Thyroid gland (tissue), 4 donors: Measurements from ENCODE around the gene ADAMTS9. TPM values are rescaled to one million over a fixed set of nuclear protein-coding genes. Genes with fewer than 3 reads are reported as not detected.

Experiments
- DNase-seq, 2 donors: peaks; one replicate each; pipeline ENCODE4 v3.0.0-alpha.2; 2019
- H3K27ac ChIP-seq, 3 donors: fragments of 200-600 bp; sonication (generic); 1 replicate in 2 of 3; 2 replicates in 1 of 3; pipeline ENCODE4 v1.5.1; 2016 to 2019; ENCODE audit warnings: mild to moderate bottlenecking in 1 of 3, moderate library complexity in 1 of 3
- H3K27me3 ChIP-seq: fragments of 200-600 bp; sonication (generic); one replicate; pipeline ENCODE4 v1.5.1; 2019
- H3K36me3 ChIP-seq, 2 donors: fragments of 200-600 bp; sonication (generic); one replicate each; pipeline ENCODE4 v1.5.1; 2016 to 2019
- H3K4me1 ChIP-seq, 2 donors: fragments of 200-600 bp; sonication (generic); one replicate each; pipeline ENCODE4 v1.5.1; 2017 to 2019
- H3K4me3 ChIP-seq, 3 donors: fragments of 200-600 bp; sonication (generic); replicated peaks in 1 of 3; 1 replicate in 2 of 3; 2 replicates in 1 of 3; pipeline ENCODE4 v1.5.1; 2016; ENCODE audit warnings: mild to moderate bottlenecking in 1 of 3
- H3K9me3 ChIP-seq: fragments of 200-600 bp; sonication (generic); one replicate; pipeline ENCODE4 v1.5.1; 2017
- CTCF ChIP-seq, 6 experiments: fragments of 200-600 bp in 3 of 6; fragments of 450-650 bp in 3 of 6; sonication (generic) in 3 of 6; IDR thresholded peaks; one replicate each; pipeline ENCODE4 v1.5.1; 2016 to 2019; ENCODE audit warnings: antibody characterized with exemption in 6 of 6, mild to moderate bottlenecking in 2 of 6, inconsistent platforms in 1 of 6, moderate library complexity in 1 of 6
- POLR2A ChIP-seq, 2 donors: fragments of 450-650 bp; IDR thresholded peaks; one replicate each; pipeline ENCODE4 v1.6.1; 2017; ENCODE audit warnings: antibody characterized with exemption in 2 of 2, mild to moderate bottlenecking in 2 of 2, moderate library complexity in 1 of 2
- WGBS, 2 donors: methylation state at CpG; one replicate each; pipeline ENCODE4 v1.1.5; 2017; 5-methylcytosine and 5-hydroxymethylcytosine counted together
- intact Hi-C: fragments of 100-400 bp; cut with DNase I; formaldehyde crosslinking; loops from one replicate; pipeline ENCODE4 v1.15.1; 2023
- total RNA-seq, 4 donors: library from RNA; depleted of rRNA; stranded (reverse); fragments of >200 nt; gene quantifications; one replicate each; pipeline ENCODE4 v1.2.3, GENCODE V29; 2016

ADAMTS9 gene
- total RNA-seq, 4 donors from 2014 or later, result 20.2 to 142 (median 74.9) TPM

DNA sequence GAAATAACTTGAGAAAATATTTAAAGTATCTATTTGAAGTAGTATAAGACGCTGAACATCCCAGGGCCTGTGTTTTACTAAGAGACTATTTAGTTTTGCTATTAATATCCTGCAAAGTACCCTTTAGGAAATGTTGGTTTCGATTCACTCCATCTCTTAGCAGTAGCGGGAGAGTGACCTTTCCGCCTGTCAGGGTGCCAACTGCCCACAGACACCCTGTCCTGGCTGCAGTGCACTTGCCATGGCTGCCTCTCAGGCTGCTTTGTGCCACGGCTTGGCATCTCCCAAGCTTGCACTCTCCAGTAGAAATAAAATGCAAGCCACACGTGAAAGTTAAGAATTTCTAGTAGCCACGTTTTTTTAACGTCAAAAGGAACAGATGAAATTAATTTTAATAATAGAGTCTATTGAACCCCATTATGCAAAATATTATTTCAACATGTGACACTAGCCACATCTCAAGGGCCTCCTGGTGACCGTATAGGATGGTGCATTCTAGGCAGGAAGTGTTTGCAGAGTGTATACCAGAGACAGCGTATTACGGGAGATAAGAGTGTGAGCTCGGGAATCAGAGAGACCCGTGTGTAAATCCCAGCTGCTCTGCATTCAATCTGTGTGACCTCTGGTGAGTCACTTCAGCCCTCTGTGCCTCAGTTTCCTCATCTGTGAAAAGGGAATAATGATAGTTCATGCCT lies 19.8 kb downstream of the ADAMTS9 start:
- 70 to 75% methylated on average over 13 of the region's 13 CpGs for WGBS, 2 donors
- H3K27me3 ChIP-seq, result no peaks in the 10 kb centered on the region
- H3K27ac ChIP-seq, result peak overlapping the region in 1 of 3 donors; percentile 8
- H3K9me3 ChIP-seq, result no peaks in the 10 kb centered on the region
- peaks cover 16 to 27% of the 10 kb centered on the region in 2 donors for H3K4me1 ChIP-seq
- TF ChIP-seq POLR2A (IDR thresholded peaks at IDR 0.05) (no peak), CTCF (IDR thresholded peaks at IDR 0.05) (no peak)
- no peaks in the 10 kb centered on the region for H3K36me3 ChIP-seq
- DNase-seq, result peak; percentile 27 to 54
- no peak overlapping the region for H3K4me3 ChIP-seq
- intact Hi-C loops, result no loop called here

- TF ChIP-seq CTCF (IDR thresholded peaks at IDR 0.05) (no peak), POLR2A (IDR thresholded peaks at IDR 0.05) (no peak)
- peak in 1 of 2 donors; percentile 33 for DNase-seq
- Histone ChIP-seq H3K9me3 (no peaks in the 10 kb centered on the region), H3K36me3 (no peaks in the 10 kb centered on the region), H3K27me3 (no peaks in the 10 kb centered on the region), H3K27ac (peak overlapping the region in 1 of 3 donors; percentile 48), H3K4me3 (no peak overlapping the region), H3K4me1 (peaks cover 16 to 27% of the 10 kb centered on the region in 2 donors)
- 70 to 77% methylated on average over 6 of the region's 6 CpGs for whole genome bisulfite sequencing, 2 donors
- intact Hi-C loops, result no loop called here
Observed at GRCh38 chr3:64667138-64667537, 20.7 kb downstream of the ADAMTS9 start.

GRCh38 chr3:64666171-64666588 lies 21.6 kb downstream of the ADAMTS9 start:
- H3K27me3 ChIP-seq, result no peaks in the 10 kb centered on the region
- TF ChIP-seq CTCF (IDR thresholded peaks at IDR 0.05) (no peak), POLR2A (IDR thresholded peaks at IDR 0.05) (no peak)
- intact Hi-C loops, result no loop called here
- peak overlapping the region in 2 of 3 donors; percentile 38 to 48 for H3K27ac ChIP-seq
- no peaks in the 10 kb centered on the region for H3K36me3 ChIP-seq
- 42 to 53% methylated on average over 4 of the region's 4 CpGs for WGBS, 2 donors
- H3K4me3 ChIP-seq, result no peak overlapping the region
- H3K4me1 ChIP-seq, result peaks cover 16 to 27% of the 10 kb centered on the region in 2 donors
- H3K9me3 ChIP-seq, result no peaks in the 10 kb centered on the region
- peak; percentile 22 to 51 for DNase-seq

DNA sequence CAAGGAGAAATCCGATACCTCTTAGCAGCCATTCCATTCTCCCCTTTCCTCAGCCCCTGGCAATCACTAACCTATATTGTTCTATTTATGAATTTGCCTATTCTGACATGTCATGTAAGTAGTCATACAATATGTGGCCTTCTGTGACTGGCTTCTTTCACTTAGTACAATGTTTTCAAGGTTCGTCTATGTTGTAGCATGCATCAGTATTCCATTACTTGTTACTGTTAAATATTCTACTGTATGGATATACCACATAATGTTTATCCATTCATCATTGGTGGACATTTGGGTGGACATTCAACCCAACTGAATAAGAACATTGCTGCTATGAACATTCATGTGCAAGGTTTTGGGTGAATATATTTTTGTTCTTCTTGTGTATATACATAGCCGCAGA lies 23.4 kb downstream of the ADAMTS9 start:
- Histone ChIP-seq H3K27ac (no peak overlapping the region), H3K4me3 (no peak overlapping the region), H3K36me3 (no peaks in the 10 kb centered on the region), H3K4me1 (peaks cover 16 to 27% of the 10 kb centered on the region in 2 donors), H3K27me3 (no peaks in the 10 kb centered on the region), H3K9me3 (no peaks in the 10 kb centered on the region)
- DNase-seq, result no peak
- intact Hi-C loops, result no loop called here
- WGBS, 2 donors, result 94 to 98% methylated on average over 3 of the region's 3 CpGs
- TF ChIP-seq POLR2A (IDR thresholded peaks at IDR 0.05) (no peak), CTCF (IDR thresholded peaks at IDR 0.05) (no peak)

GRCh38 chr3:64659617-64659978 lies 28.2 kb downstream of the ADAMTS9 start:
- H3K4me3 ChIP-seq, result no peak overlapping the region
- no peaks in the 10 kb centered on the region for H3K4me1 ChIP-seq
- DNase-seq, result no peak
- H3K36me3 ChIP-seq, result peaks cover 0 to 8% of the 10 kb centered on the region in 2 donors
- 90 to 94% methylated on average over 2 of the region's 2 CpGs for WGBS, 2 donors
- no peaks in the 10 kb centered on the region for H3K9me3 ChIP-seq
- intact Hi-C loops, result no loop called here
- TF ChIP-seq CTCF (IDR thresholded peaks at IDR 0.05) (no peak), POLR2A (IDR thresholded peaks at IDR 0.05) (no peak)
- H3K27me3 ChIP-seq, result no peaks in the 10 kb centered on the region
- H3K27ac ChIP-seq, result no peak overlapping the region
